ENCODE measurements around the gene ACOX1.

DNA sequence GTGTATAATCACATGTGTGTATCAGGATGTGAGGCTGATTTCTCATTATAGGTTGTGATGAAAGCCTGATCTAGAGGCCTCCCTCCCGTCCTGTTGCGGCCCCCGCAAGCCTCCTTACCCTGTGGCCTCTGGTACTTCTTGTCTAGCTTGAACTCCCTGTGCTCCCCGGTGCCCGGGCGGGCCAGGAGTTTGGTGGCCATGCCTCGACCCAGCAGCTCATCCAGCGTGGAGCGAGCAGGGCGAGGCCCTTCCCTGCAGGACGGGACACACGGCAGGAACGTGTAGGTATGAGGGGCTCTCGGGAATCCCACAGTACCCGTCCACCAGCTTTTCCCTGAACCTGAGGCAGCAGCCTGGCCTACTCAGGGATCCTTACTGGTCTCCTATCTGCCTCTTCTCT lies 53.1 kb downstream of the ACOX1 start:
- TF ChIP-seq CREB1 (IDR thresholded peaks at IDR 0.05; ENCODE audit: low read depth) = no peak
- TF ChIP-seq EP300 (IDR thresholded peaks at IDR 0.05; ENCODE audit: borderline replicate concordance) = no peak
- no peak for TF ChIP-seq RAD21 (IDR thresholded peaks at IDR 0.05; ENCODE audit: low read depth)
- TF ChIP-seq, protein P1, sequence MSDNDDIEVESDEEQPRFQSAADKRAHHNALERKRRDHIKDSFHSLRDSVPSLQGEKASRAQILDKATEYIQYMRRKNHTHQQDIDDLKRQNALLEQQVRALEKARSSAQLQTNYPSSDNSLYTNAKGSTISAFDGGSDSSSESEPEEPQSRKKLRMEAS (IDR thresholded peaks at IDR 0.05) = no peak
- TF ChIP-seq, protein P2, sequence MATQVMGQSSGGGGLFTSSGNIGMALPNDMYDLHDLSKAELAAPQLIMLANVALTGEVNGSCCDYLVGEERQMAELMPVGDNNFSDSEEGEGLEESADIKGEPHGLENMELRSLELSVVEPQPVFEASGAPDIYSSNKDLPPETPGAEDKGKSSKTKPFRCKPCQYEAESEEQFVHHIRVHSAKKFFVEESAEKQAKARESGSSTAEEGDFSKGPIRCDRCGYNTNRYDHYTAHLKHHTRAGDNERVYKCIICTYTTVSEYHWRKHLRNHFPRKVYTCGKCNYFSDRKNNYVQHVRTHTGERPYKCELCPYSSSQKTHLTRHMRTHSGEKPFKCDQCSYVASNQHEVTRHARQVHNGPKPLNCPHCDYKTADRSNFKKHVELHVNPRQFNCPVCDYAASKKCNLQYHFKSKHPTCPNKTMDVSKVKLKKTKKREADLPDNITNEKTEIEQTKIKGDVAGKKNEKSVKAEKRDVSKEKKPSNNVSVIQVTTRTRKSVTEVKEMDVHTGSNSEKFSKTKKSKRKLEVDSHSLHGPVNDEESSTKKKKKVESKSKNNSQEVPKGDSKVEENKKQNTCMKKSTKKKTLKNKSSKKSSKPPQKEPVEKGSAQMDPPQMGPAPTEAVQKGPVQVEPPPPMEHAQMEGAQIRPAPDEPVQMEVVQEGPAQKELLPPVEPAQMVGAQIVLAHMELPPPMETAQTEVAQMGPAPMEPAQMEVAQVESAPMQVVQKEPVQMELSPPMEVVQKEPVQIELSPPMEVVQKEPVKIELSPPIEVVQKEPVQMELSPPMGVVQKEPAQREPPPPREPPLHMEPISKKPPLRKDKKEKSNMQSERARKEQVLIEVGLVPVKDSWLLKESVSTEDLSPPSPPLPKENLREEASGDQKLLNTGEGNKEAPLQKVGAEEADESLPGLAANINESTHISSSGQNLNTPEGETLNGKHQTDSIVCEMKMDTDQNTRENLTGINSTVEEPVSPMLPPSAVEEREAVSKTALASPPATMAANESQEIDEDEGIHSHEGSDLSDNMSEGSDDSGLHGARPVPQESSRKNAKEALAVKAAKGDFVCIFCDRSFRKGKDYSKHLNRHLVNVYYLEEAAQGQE (IDR thresholded peaks at IDR 0.05; ENCODE audit: low read depth) = no peak
- TF ChIP-seq, protein P3, sequence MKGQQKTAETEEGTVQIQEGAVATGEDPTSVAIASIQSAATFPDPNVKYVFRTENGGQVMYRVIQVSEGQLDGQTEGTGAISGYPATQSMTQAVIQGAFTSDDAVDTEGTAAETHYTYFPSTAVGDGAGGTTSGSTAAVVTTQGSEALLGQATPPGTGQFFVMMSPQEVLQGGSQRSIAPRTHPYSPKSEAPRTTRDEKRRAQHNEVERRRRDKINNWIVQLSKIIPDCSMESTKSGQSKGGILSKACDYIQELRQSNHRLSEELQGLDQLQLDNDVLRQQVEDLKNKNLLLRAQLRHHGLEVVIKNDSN (IDR thresholded peaks at IDR 0.05) = no peak
- no peak for TF ChIP-seq NFIC (IDR thresholded peaks at IDR 0.05)
- no peak for TF ChIP-seq TAF1 (IDR thresholded peaks at IDR 0.05; ENCODE audit: low read depth)
- no peak for TF ChIP-seq TEAD4 (IDR thresholded peaks at IDR 0.05)
- TF ChIP-seq YY1 (IDR thresholded peaks at IDR 0.05; ENCODE audit: low read depth) = no peak
- no peak for TF ChIP-seq EGR1 (IDR thresholded peaks at IDR 0.05)
- no peak for TF ChIP-seq FOXM1 (IDR thresholded peaks at IDR 0.05; ENCODE audit: borderline replicate concordance, low read depth)

All from Ishikawa (cell line).